Osteoblast (primary cell): Measurements from ENCODE around the gene KREMEN1. TPM values are rescaled to one million over a fixed set of nuclear protein-coding genes. Genes with fewer than 3 reads are reported as not detected.

Experiments used
- DNase-seq: peaks from one replicate; pipeline ENCODE4 v3.0.0; 2011; ENCODE audit warnings: low spot score, mixed read lengths; ENCODE audit not compliant: insufficient read length; ENCODE audit errors: missing footprints
- H2AFZ ChIP-seq: 2 replicates; pipeline ENCODE4 v1.6.0; 2011; ENCODE audit warnings: mild to moderate bottlenecking, low read length
- H3K27ac ChIP-seq: 2 replicates; pipeline ENCODE4 v1.5.1; 2011; ENCODE audit warnings: mild to moderate bottlenecking, low read depth, low read length, moderate library complexity
- H3K27me3 ChIP-seq: 2 replicates; pipeline ENCODE4 v1.6.0; 2012; ENCODE audit warnings: mild to moderate bottlenecking, control low read depth, inconsistent platforms, low read length, moderate library complexity; ENCODE audit not compliant: insufficient read depth
- H3K36me3 ChIP-seq: 2 replicates; pipeline ENCODE4 v1.5.1; 2011; ENCODE audit warnings: mild to moderate bottlenecking, low read length, control low read depth, moderate library complexity; ENCODE audit not compliant: insufficient read depth
- H3K4me1 ChIP-seq: 2 replicates; pipeline ENCODE4 v1.5.1; 2011; ENCODE audit warnings: mild to moderate bottlenecking, low read length, control low read depth, moderate library complexity; ENCODE audit not compliant: insufficient read depth
- H3K4me2 ChIP-seq: 2 replicates; pipeline ENCODE4 v1.6.0; 2011; ENCODE audit warnings: mild to moderate bottlenecking, low read length; ENCODE audit not compliant: insufficient read depth
- H3K4me3 ChIP-seq: fragments of 200-600 bp; sonication (generic); 3 replicates; pipeline ENCODE4 v1.5.1; 2012; ENCODE audit warnings: mild to moderate bottlenecking, low read length, inconsistent platforms; ENCODE audit not compliant: insufficient read depth
- H3K79me2 ChIP-seq: 2 replicates; pipeline ENCODE4 v1.6.0; 2012; ENCODE audit warnings: mild to moderate bottlenecking, low read length, control low read depth, inconsistent platforms; ENCODE audit not compliant: insufficient read depth
- H3K9me3 ChIP-seq: 2 replicates; pipeline ENCODE4 v1.5.1; 2011; ENCODE audit warnings: low read depth, low read length, control low read depth
- H4K20me1 ChIP-seq: 2 replicates; pipeline ENCODE4 v1.6.0; 2012; ENCODE audit warnings: mild to moderate bottlenecking, low read length, control low read depth; ENCODE audit not compliant: insufficient read depth
- CTCF ChIP-seq: IDR thresholded peaks from 2 replicates; pipeline ENCODE4 v1.5.1; 2011; ENCODE audit warnings: mild to moderate bottlenecking, low read depth, low read length, moderate library complexity; ENCODE audit errors: extremely low read depth
- total RNA-seq: library from RNA; depleted of rRNA; stranded (reverse); fragments of >200 nt; gene quantifications from 2 replicates; pipeline ENCODE4 v1.2.3, GENCODE V29; 2012

KREMEN1 gene
- total RNA-seq, 1 donor = 6.5 TPM

GRCh38 chr22:29198240-29198639, 125.4 kb downstream of the KREMEN1 start:
- Histone ChIP-seq H3K36me3 (no peaks in the 10 kb centered on the region), H3K27ac (no peak overlapping the region), H3K79me2 (no peaks in the 10 kb centered on the region), H4K20me1 (no peaks in the 10 kb centered on the region), H3K4me3 (no peak overlapping the region), H3K27me3 (no peaks in the 10 kb centered on the region), H3K4me2 (no peak overlapping the region), H3K9me3 (no peaks in the 10 kb centered on the region), H2AFZ (no peak overlapping the region), H3K4me1 (peaks cover 12% of the 10 kb centered on the region)
- TF ChIP-seq CTCF = no peak
- DNase-seq = no peak

- no peak overlapping the region for H3K27ac ChIP-seq
- no peak for TF ChIP-seq CTCF
- no peak for DNase-seq
- H4K20me1 ChIP-seq = no peaks in the 10 kb centered on the region
- peaks cover 12% of the 10 kb centered on the region for H3K4me1 ChIP-seq
- H3K79me2 ChIP-seq = no peaks in the 10 kb centered on the region
- H3K4me3 ChIP-seq = no peak overlapping the region
- no peaks in the 10 kb centered on the region for H3K9me3 ChIP-seq
- no peaks in the 10 kb centered on the region for H3K36me3 ChIP-seq
- no peak overlapping the region for H2AFZ ChIP-seq
- H3K4me2 ChIP-seq = no peak overlapping the region
- peaks cover 2% of the 10 kb centered on the region for H3K27me3 ChIP-seq
These were observed 127.0 kb downstream of the KREMEN1 start for GRCh38 chr22:29199702-29200400.

GRCh38 chr22:29200901-29201300, 128.1 kb downstream of the KREMEN1 start:
- Histone ChIP-seq H3K27me3 (peaks cover 9% of the 10 kb centered on the region), H4K20me1 (no peaks in the 10 kb centered on the region), H2AFZ (no peak overlapping the region), H3K4me3 (no peak overlapping the region), H3K4me2 (no peak overlapping the region), H3K9me3 (no peaks in the 10 kb centered on the region), H3K79me2 (no peaks in the 10 kb centered on the region), H3K4me1 (peaks cover 12% of the 10 kb centered on the region), H3K36me3 (no peaks in the 10 kb centered on the region), H3K27ac (no peak overlapping the region)
- no peak for TF ChIP-seq CTCF
- no peak for DNase-seq

GRCh38 chr22:29201782-29202181, 128.9 kb downstream of the KREMEN1 start:
- Histone ChIP-seq H3K27ac (no peak overlapping the region), H3K79me2 (no peaks in the 10 kb centered on the region), H2AFZ (no peak overlapping the region), H3K9me3 (no peaks in the 10 kb centered on the region), H4K20me1 (no peaks in the 10 kb centered on the region), H3K4me3 (no peak overlapping the region), H3K27me3 (peaks cover 18% of the 10 kb centered on the region), H3K4me1 (peaks cover 12% of the 10 kb centered on the region), H3K36me3 (no peaks in the 10 kb centered on the region), H3K4me2 (no peak overlapping the region)
- TF ChIP-seq CTCF = no peak
- no peak for DNase-seq
